PC-3 (cell line): ENCODE data around the gene RHBDL2. TPM values are rescaled to one million over a fixed set of nuclear protein-coding genes. Genes with fewer than 3 reads are reported as not detected.
"Not testable (repeated sequence)": the region's sequence is repeated elsewhere in the genome, so short reads cannot be mapped to it uniquely, and the experiment has no call there.

Experiments used
- ATAC-seq: fragments of 200-7000 bp; cut with Tn5 transposase; 2 replicates; pipeline ENCODE4 v1.9.1; 2020; ENCODE audit warnings: mild to moderate bottlenecking, moderate library complexity
- BruUV-seq: library from RNA; stranded (reverse); fragments of 400-500 nt; replicated peaks from 2 replicates; lab custom pipeline; 2021; lab: Mats Ljungman, UMichigan
- CTCF ChIA-PET: fragments of 300-600 bp; sonication (Branson Sonifier 250); formaldehyde crosslinking; loops from one replicate; lab custom pipeline; 2022; ENCODE audit warnings: antibody characterized with exemption; lab: Charles Lee
- POLR2A ChIA-PET: fragments of 300-600 bp; sonication (Branson Sonifier 250); formaldehyde crosslinking; loops from one replicate; lab custom pipeline; 2022; ENCODE audit warnings: antibody characterized with exemption; ENCODE audit not compliant: unreplicated experiment; lab: Charles Lee
- DNase-seq: peaks from one replicate; pipeline ENCODE4 v3.0.0-alpha.2; 2015
- H2AFZ ChIP-seq: fragments of 300-600 bp; sonication (generic); 2 replicates; pipeline ENCODE4 v1.6.0; 2016; ENCODE audit warnings: antibody characterized with exemption, low read length
- H3F3A ChIP-seq: fragments of 300-600 bp; sonication (generic); one replicate; pipeline ENCODE4 v1.6.0; 2017; ENCODE audit warnings: antibody characterized with exemption, low read length, control low read depth, mild to moderate bottlenecking; ENCODE audit not compliant: unreplicated experiment
- H3K27ac ChIP-seq: fragments of 300-600 bp; sonication (generic); 2 replicates; pipeline ENCODE4 v1.5.1; 2016; ENCODE audit warnings: mild to moderate bottlenecking, low read length
- H3K27me3 ChIP-seq: fragments of 300-600 bp; sonication (generic); 2 replicates; pipeline ENCODE4 v1.6.1; 2016; ENCODE audit warnings: low read length, mixed read lengths
- H3K36me3 ChIP-seq: fragments of 300-600 bp; sonication (generic); 2 replicates; pipeline ENCODE4 v1.6.1; 2016; ENCODE audit warnings: low read depth, mixed run types, low read length, mixed read lengths
- H3K4me1 ChIP-seq: fragments of 300-600 bp; sonication (generic); 2 replicates; pipeline ENCODE4 v1.5.1; 2016; ENCODE audit warnings: low read length; ENCODE audit not compliant: insufficient read depth
- H3K4me2 ChIP-seq: fragments of 300-600 bp; sonication (generic); 2 replicates; pipeline ENCODE4 v1.6.0; 2016; ENCODE audit warnings: low read length
- H3K4me3 ChIP-seq: fragments of 300-600 bp; sonication (generic); 2 replicates; pipeline ENCODE4 v1.5.1; 2016; ENCODE audit warnings: mild to moderate bottlenecking, low read length, mixed read lengths
- H3K79me2 ChIP-seq: fragments of 300-600 bp; sonication (generic); 2 replicates; pipeline ENCODE4 v1.6.1; 2017; ENCODE audit warnings: low read length, mixed read lengths
- H3K9ac ChIP-seq: fragments of 300-600 bp; sonication (generic); 2 replicates; pipeline ENCODE4 v1.6.0; 2016; ENCODE audit warnings: mild to moderate bottlenecking, low read length
- H3K9me2 ChIP-seq: fragments of 300-600 bp; sonication (generic); replicated peaks from 2 replicates; pipeline ENCODE4 v1.6.1; 2016; ENCODE audit warnings: mixed run types, low read length, mixed read lengths
- H3K9me3 ChIP-seq: fragments of 300-600 bp; sonication (generic); 2 replicates; pipeline ENCODE4 v1.6.1; 2016; ENCODE audit warnings: low read length, mixed read lengths
- H4K20me1 ChIP-seq: fragments of 300-600 bp; sonication (generic); 2 replicates; pipeline ENCODE4 v1.6.1; 2016; ENCODE audit warnings: low read length, mixed read lengths
- CTCF ChIP-seq: fragments of 300-600 bp; sonication (generic); conservative IDR thresholded peaks from 2 replicates; pipeline ENCODE4 v1.5.1; 2017; ENCODE audit warnings: antibody characterized with exemption, low read depth, mild to moderate bottlenecking, low read length
- EZH2 ChIP-seq: fragments of 300-600 bp; sonication (generic); IDR thresholded peaks from one replicate; pipeline ENCODE4 v1.6.1; 2017; ENCODE audit warnings: antibody characterized with exemption, mild to moderate bottlenecking, low read length; ENCODE audit not compliant: unreplicated experiment
- EZH2phosphoT487 ChIP-seq: fragments of 300-600 bp; sonication (generic); IDR thresholded peaks from 2 replicates; pipeline ENCODE4 v1.6.1; 2018; ENCODE audit warnings: mild to moderate bottlenecking, antibody characterized with exemption, low read length, borderline replicate concordance
- intact Hi-C: fragments of 100-400 bp; cut with micrococcal nuclease; formaldehyde crosslinking; loops from 2 replicates; pipeline ENCODE4 v1.9.0; 2023
- total RNA-seq: library from RNA; depleted of rRNA; stranded (reverse); fragments of >200 nt; gene quantifications from 2 replicates; pipeline ENCODE4 v1.2.3, GENCODE V29; 2014

Gene RHBDL2
- total RNA-seq, 1 experiment from 2014 or later = 3.6 TPM

GRCh38 chr1:38846210-38846609 is 95.4 kb downstream of the RHBDL2 start:
- ChIA-PET CTCF (no interaction called here), POLR2A (interaction anchor here (0.7 kb wide), 1 partner anchor 21 kb away, joined by 6 read pairs; no protein-coding TSS in a partner anchor)
- no peaks in the 10 kb centered on the region for H3K9me2 ChIP-seq
- H3K9me3 ChIP-seq = no peaks in the 10 kb centered on the region
- H3K4me3 ChIP-seq = no peak overlapping the region
- no peak overlapping the region for H3K9ac ChIP-seq
- no TSS peak for BruUV-seq
- H4K20me1 ChIP-seq = no peaks in the 10 kb centered on the region
- DNase-seq = no peak
- H3K27ac ChIP-seq = no peak overlapping the region
- no peak; the same call in 1 of the 2 replicates for TF ChIP-seq CTCF
- no peak for TF ChIP-seq EZH2phosphoT487
- TF ChIP-seq EZH2 = no peak
- H3K4me1 ChIP-seq = no peaks in the 10 kb centered on the region
- no peak overlapping the region for H3K4me2 ChIP-seq
- H3F3A ChIP-seq = no peaks in the 10 kb centered on the region
- no peak for ATAC-seq
- H3K36me3 ChIP-seq = peaks cover 12% of the 10 kb centered on the region; the same call in 1 of the 2 replicates
- no peaks in the 10 kb centered on the region for H3K79me2 ChIP-seq
- H2AFZ ChIP-seq = no peak overlapping the region
- H3K27me3 ChIP-seq = no peaks in the 10 kb centered on the region
- intact Hi-C loops = no loop called here

GRCh38 chr1:38845088-38845487 is 96.5 kb downstream of the RHBDL2 start:
- H3K4me1 ChIP-seq, H3K9ac ChIP-seq, H3K27me3 ChIP-seq, intact Hi-C loops, H3K9me3 ChIP-seq, POLR2A ChIA-PET, H2AFZ ChIP-seq, H3K36me3 ChIP-seq, H3K27ac ChIP-seq, H3K4me2 ChIP-seq, H3K79me2 ChIP-seq, H3K4me3 ChIP-seq, H3F3A ChIP-seq, H4K20me1 ChIP-seq, ATAC-seq, DNase-seq, CTCF ChIA-PET, BruUV-seq, H3K9me2 ChIP-seq: not testable (repeated sequence)

- Histone ChIP-seq H3K4me1 (no peaks in the 10 kb centered on the region), H3K9me2 (no peaks in the 10 kb centered on the region), H3K36me3 (peaks cover 11% of the 10 kb centered on the region; the same call in 1 of the 2 replicates), H3K27me3 (no peaks in the 10 kb centered on the region), H3K9ac (no peak overlapping the region), H3F3A (no peaks in the 10 kb centered on the region), H3K27ac (no peak overlapping the region), H3K79me2 (no peaks in the 10 kb centered on the region), H2AFZ (no peak overlapping the region), H3K9me3 (no peaks in the 10 kb centered on the region), H3K4me3 (no peak overlapping the region), H3K4me2 (no peak overlapping the region), H4K20me1 (no peaks in the 10 kb centered on the region)
- intact Hi-C loops = no loop called here
- ChIA-PET CTCF (no interaction called here), POLR2A (no interaction called here)
- ATAC-seq = no peak
- no peak for DNase-seq
- TF ChIP-seq EZH2phosphoT487 (no peak), CTCF (no peak), EZH2 (no peak)
- BruUV-seq = no TSS peak
These were observed 101.3 kb downstream of the RHBDL2 start for GRCh38 chr1:38840281-38840680.
